AG04450 (cell line): ENCODE measurements around the gene FYB2. TPM values are rescaled to one million over a fixed set of nuclear protein-coding genes. Genes with fewer than 3 reads are reported as not detected.

Source experiments
- CTCF ChIA-PET: fragments of 300-600, 350-600 bp; formaldehyde crosslinking; extraction: SDS; loops from one replicate; lab custom pipeline; 2022; ENCODE audit warnings: antibody characterized with exemption, inconsistent platforms; lab: Charles Lee
- POLR2A ChIA-PET: fragments of 350-600 bp; formaldehyde crosslinking; extraction: SDS; loops from one replicate; lab custom pipeline; 2021; ENCODE audit warnings: antibody characterized with exemption, inconsistent platforms; lab: Yijun Ruan, JAX
- DNase-seq: peaks from one replicate; pipeline ENCODE4 v3.0.0-alpha.2; 2011; ENCODE audit warnings: low read depth, low spot score
- H3K27ac ChIP-seq: one replicate; pipeline ENCODE4 v1.5.1; 2012; ENCODE audit warnings: low read depth, low read length, control low read depth
- H3K27me3 ChIP-seq: one replicate; pipeline ENCODE4 v1.6.0; 2012; ENCODE audit warnings: low read length; ENCODE audit not compliant: control insufficient read depth, insufficient read depth
- H3K4me3 ChIP-seq: 2 replicates; pipeline ENCODE4 v1.5.1; 2011; ENCODE audit warnings: mild to moderate bottlenecking, low read depth, low read length, control low read depth
- H3K9me3 ChIP-seq: 2 replicates; pipeline ENCODE4 v1.5.1; 2012; ENCODE audit warnings: low read length; ENCODE audit not compliant: control insufficient read depth, insufficient read depth
- CTCF ChIP-seq: IDR thresholded peaks from 2 replicates; pipeline ENCODE4 v1.5.1; 2011; ENCODE audit warnings: low read depth, low read length, control low read depth, inconsistent platforms
- polyA plus RNA-seq: library from polyadenylated mRNA; depleted of rRNA; stranded (reverse); fragments of >200 nt; gene quantifications from 2 replicates; pipeline ENCODE4 v1.2.3, GENCODE V29; 2011

The FYB2 gene
- polyA plus RNA-seq, 1 experiment: not detected

- DNase-seq: no peak
- no peaks in the 10 kb centered on the region for H3K9me3 ChIP-seq
- H3K4me3 ChIP-seq: no peak overlapping the region
- no peaks in the 10 kb centered on the region for H3K27me3 ChIP-seq
- no peak for TF ChIP-seq CTCF
- CTCF ChIA-PET: no interaction called here
- POLR2A ChIA-PET: no interaction called here
- H3K27ac ChIP-seq: no peak overlapping the region
Measured at GRCh38 chr1:56864430-56864829, 45.2 kb upstream of the FYB2 start.

GRCh38 chr1:56863265-56863992, 44.2 kb upstream of the FYB2 start:
- no peak for TF ChIP-seq CTCF
- CTCF ChIA-PET: no interaction called here
- no peak for DNase-seq
- POLR2A ChIA-PET: no interaction called here
- Histone ChIP-seq H3K27me3 (no peaks in the 10 kb centered on the region), H3K9me3 (no peaks in the 10 kb centered on the region), H3K4me3 (no peak overlapping the region), H3K27ac (no peak overlapping the region)

- Histone ChIP-seq H3K27me3 (no peaks in the 10 kb centered on the region), H3K27ac (no peak overlapping the region), H3K4me3 (no peak overlapping the region), H3K9me3 (no peaks in the 10 kb centered on the region)
- DNase-seq: no peak
- CTCF ChIA-PET: no interaction called here
- no peak for TF ChIP-seq CTCF
- POLR2A ChIA-PET: no interaction called here
Measured at GRCh38 chr1:56859287-56859686, 40.1 kb upstream of the FYB2 start.

- POLR2A ChIA-PET: no interaction called here
- Histone ChIP-seq H3K27ac (no peak overlapping the region), H3K27me3 (no peaks in the 10 kb centered on the region), H3K4me3 (no peak overlapping the region), H3K9me3 (no peaks in the 10 kb centered on the region)
- CTCF ChIA-PET: interaction anchor here (0.8 kb wide), 1 partner anchor 113 kb away, joined by 3 read pairs; no protein-coding TSS in a partner anchor
- no peak for DNase-seq
- no peak for TF ChIP-seq CTCF
Measured at GRCh38 chr1:56856186-56856585, 37.0 kb upstream of the FYB2 start.

GRCh38 chr1:56855190-56855589, 36.0 kb upstream of the FYB2 start:
- Histone ChIP-seq H3K27me3 (no peaks in the 10 kb centered on the region), H3K9me3 (no peaks in the 10 kb centered on the region), H3K4me3 (no peak overlapping the region), H3K27ac (no peak overlapping the region)
- CTCF ChIA-PET: interaction anchor here (0.6 kb wide), 2 partner anchors 23 to 28 kb away, joined by 3 to 4 read pairs; no protein-coding TSS in a partner anchor
- POLR2A ChIA-PET: no interaction called here
- DNase-seq: no peak
- no peak for TF ChIP-seq CTCF
